Measurements from ENCODE around the gene GTF3C4.

GTF3C4 gene

DNA sequence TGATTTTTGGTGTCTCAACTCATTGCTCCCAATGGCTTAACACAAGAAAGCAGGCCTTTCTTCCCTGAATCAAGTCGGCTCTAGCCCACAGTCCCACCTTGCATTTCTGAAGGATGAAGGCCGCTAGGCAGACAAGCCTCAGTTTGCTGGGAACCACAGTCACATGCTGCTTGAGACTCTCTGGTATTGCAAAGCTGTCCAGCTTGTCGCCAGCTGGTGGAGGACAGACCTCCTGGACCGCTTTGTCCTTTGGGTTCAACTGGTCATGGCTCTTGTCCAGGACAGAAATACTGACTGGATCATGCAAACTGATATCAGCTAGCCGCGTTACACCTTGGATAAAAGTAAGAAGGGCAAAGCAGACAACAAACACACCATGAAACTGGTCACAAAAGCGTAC lies 23.5 kb upstream of the GTF3C4 start:
- H3K27ac ChIP-seq (ENCODE audit: low read depth in 2 of 2, low read length in 2 of 2), result no peak overlapping the region
- no peaks in the 10 kb centered on the region for H3K9me3 ChIP-seq (ENCODE audit: control insufficient read depth in 2 of 2, low read length in 2 of 2)
- H3K36me3 ChIP-seq (ENCODE audit: control insufficient read depth in 2 of 2, insufficient read depth in 2 of 2, low read length in 2 of 2), result peaks cover 22 to 58% of the 10 kb centered on the region in 2 donors
- H3K9ac ChIP-seq (ENCODE audit: low read depth in 1 of 2, low read length in 2 of 2), result no peak overlapping the region
- peaks cover 15 to 28% of the 10 kb centered on the region in 2 donors for H3K4me1 ChIP-seq (ENCODE audit: control insufficient read depth in 2 of 2, insufficient read depth in 2 of 2, low read length in 2 of 2)
- H3K4me3 ChIP-seq (ENCODE audit: low read length in 2 of 2), result no peak overlapping the region
- H3K27me3 ChIP-seq (ENCODE audit: control insufficient read depth in 2 of 2, insufficient read depth in 2 of 2, low read length in 2 of 2), result no peaks in the 10 kb centered on the region

DNA sequence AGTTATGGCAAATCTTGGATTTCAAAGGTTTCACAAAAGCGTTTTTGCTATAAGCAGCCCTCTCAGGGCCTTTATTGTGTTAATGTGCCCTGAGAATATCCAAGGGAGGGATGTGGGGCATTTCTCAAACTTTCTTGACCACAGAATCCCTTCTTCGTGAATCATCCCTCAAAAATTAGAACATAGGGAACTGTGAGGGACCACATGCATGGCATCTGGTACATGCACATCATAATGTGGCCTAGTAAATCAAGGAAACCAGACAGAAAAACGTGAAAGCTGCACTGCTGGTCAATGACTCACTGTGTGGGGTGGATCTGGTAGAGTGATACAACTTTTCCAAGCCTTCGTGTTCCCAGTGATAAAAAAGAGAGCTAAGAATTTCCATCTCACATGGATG lies 22.9 kb upstream of the GTF3C4 start:
- Histone ChIP-seq H3K27me3 (ENCODE audit: control insufficient read depth in 2 of 2, insufficient read depth in 2 of 2, low read length in 2 of 2) (no peaks in the 10 kb centered on the region), H3K9ac (ENCODE audit: low read depth in 1 of 2, low read length in 2 of 2) (no peak overlapping the region), H3K9me3 (ENCODE audit: control insufficient read depth in 2 of 2, low read length in 2 of 2) (no peaks in the 10 kb centered on the region), H3K27ac (ENCODE audit: low read depth in 2 of 2, low read length in 2 of 2) (no peak overlapping the region), H3K4me1 (ENCODE audit: control insufficient read depth in 2 of 2, insufficient read depth in 2 of 2, low read length in 2 of 2) (peaks cover 15 to 28% of the 10 kb centered on the region in 2 donors), H3K36me3 (ENCODE audit: control insufficient read depth in 2 of 2, insufficient read depth in 2 of 2, low read length in 2 of 2) (peaks cover 25 to 54% of the 10 kb centered on the region in 2 donors), H3K4me3 (ENCODE audit: low read length in 2 of 2) (no peak overlapping the region)

DNA sequence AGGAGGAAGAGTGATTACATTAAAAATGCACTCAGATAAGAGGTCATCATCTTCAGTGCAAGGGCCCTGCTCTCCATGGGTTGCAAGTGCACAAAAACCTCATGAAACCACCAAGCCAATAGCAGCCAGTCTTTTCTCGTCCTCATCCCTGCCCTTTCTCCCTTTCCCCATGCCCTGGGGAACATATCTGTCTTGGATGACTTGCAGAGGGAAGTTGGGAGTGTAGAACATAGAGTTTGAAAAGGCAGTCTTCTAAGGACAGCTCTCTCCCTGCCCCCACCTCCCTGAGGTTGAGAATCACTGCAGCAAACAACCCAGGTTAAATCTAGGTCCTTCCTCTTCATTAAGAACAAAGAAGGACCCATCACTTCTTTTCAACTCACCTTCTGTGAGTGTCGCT lies 22.5 kb upstream of the GTF3C4 start:
- H3K36me3 ChIP-seq (ENCODE audit: control insufficient read depth in 2 of 2, insufficient read depth in 2 of 2, low read length in 2 of 2), result peaks cover 26 to 51% of the 10 kb centered on the region in 2 donors
- H3K27me3 ChIP-seq (ENCODE audit: control insufficient read depth in 2 of 2, insufficient read depth in 2 of 2, low read length in 2 of 2), result no peaks in the 10 kb centered on the region
- no peak overlapping the region for H3K9ac ChIP-seq (ENCODE audit: low read depth in 1 of 2, low read length in 2 of 2)
- peak overlapping the region in 1 of 2 donors; percentile 16 for H3K4me3 ChIP-seq (ENCODE audit: low read length in 2 of 2)
- peak overlapping the region in 1 of 2 donors; percentile 16 for H3K27ac ChIP-seq (ENCODE audit: low read depth in 2 of 2, low read length in 2 of 2)
- H3K4me1 ChIP-seq (ENCODE audit: control insufficient read depth in 2 of 2, insufficient read depth in 2 of 2, low read length in 2 of 2), result peaks cover 15 to 28% of the 10 kb centered on the region in 2 donors
- no peaks in the 10 kb centered on the region for H3K9me3 ChIP-seq (ENCODE audit: control insufficient read depth in 2 of 2, low read length in 2 of 2)

DNA sequence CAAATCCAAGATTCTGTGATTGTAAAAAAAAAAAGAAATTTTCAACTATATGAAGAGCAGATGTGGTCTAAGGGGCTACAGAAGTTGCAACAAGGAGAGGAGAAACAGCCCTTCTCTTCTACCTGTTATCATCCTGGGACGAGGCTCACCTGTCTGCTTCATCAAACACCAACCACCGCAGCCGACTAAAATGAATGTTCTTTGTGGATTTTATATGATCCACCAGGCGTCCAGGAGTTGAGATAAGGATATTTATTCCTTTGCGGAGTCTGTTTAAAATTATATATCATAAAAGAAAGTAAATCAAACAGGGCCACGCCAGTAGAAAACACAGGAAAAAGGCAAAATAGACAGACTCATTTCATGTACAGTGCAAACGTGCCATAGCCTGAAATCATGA lies 22.0 kb upstream of the GTF3C4 start:
- H3K27me3 ChIP-seq (ENCODE audit: control insufficient read depth in 2 of 2, insufficient read depth in 2 of 2, low read length in 2 of 2), result no peaks in the 10 kb centered on the region
- H3K9ac ChIP-seq (ENCODE audit: low read depth in 1 of 2, low read length in 2 of 2), result no peak overlapping the region
- peak overlapping the region in 1 of 2 donors; percentile 16 for H3K4me3 ChIP-seq (ENCODE audit: low read length in 2 of 2)
- peaks cover 26 to 49% of the 10 kb centered on the region in 2 donors for H3K36me3 ChIP-seq (ENCODE audit: control insufficient read depth in 2 of 2, insufficient read depth in 2 of 2, low read length in 2 of 2)
- peak overlapping the region; percentile 29 to 55 for H3K27ac ChIP-seq (ENCODE audit: low read depth in 2 of 2, low read length in 2 of 2)
- peaks cover 15 to 28% of the 10 kb centered on the region in 2 donors for H3K4me1 ChIP-seq (ENCODE audit: control insufficient read depth in 2 of 2, insufficient read depth in 2 of 2, low read length in 2 of 2)
- no peaks in the 10 kb centered on the region for H3K9me3 ChIP-seq (ENCODE audit: control insufficient read depth in 2 of 2, low read length in 2 of 2)

DNA sequence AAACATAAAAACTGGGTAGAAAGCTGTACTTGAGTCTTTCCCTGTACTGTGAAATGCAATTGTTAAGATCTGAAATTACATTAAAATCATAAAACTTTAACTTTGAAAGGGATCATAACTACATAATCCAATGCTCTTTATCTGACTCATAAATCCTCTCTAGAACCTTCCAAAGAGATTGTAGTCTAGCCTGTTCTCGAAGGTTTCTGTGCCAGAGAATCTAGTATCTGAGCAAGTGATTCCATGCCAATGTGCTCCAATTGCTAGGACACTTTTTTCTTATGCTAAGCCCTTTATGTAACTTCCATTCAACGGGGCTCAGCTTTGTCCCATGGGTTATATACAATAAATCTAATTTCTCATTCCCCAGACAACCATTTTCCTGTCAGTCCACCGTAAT lies 21.6 kb upstream of the GTF3C4 start:
- no peaks in the 10 kb centered on the region for H3K27me3 ChIP-seq (ENCODE audit: control insufficient read depth in 2 of 2, insufficient read depth in 2 of 2, low read length in 2 of 2)
- H3K9ac ChIP-seq (ENCODE audit: low read depth in 1 of 2, low read length in 2 of 2), result no peak overlapping the region
- H3K4me3 ChIP-seq (ENCODE audit: low read length in 2 of 2), result no peak overlapping the region
- H3K36me3 ChIP-seq (ENCODE audit: control insufficient read depth in 2 of 2, insufficient read depth in 2 of 2, low read length in 2 of 2), result peaks cover 26 to 46% of the 10 kb centered on the region in 2 donors
- peak overlapping the region; percentile 29 to 55 for H3K27ac ChIP-seq (ENCODE audit: low read depth in 2 of 2, low read length in 2 of 2)
- H3K9me3 ChIP-seq (ENCODE audit: control insufficient read depth in 2 of 2, low read length in 2 of 2), result no peaks in the 10 kb centered on the region
- peaks cover 15 to 28% of the 10 kb centered on the region in 2 donors for H3K4me1 ChIP-seq (ENCODE audit: control insufficient read depth in 2 of 2, insufficient read depth in 2 of 2, low read length in 2 of 2)

DNA sequence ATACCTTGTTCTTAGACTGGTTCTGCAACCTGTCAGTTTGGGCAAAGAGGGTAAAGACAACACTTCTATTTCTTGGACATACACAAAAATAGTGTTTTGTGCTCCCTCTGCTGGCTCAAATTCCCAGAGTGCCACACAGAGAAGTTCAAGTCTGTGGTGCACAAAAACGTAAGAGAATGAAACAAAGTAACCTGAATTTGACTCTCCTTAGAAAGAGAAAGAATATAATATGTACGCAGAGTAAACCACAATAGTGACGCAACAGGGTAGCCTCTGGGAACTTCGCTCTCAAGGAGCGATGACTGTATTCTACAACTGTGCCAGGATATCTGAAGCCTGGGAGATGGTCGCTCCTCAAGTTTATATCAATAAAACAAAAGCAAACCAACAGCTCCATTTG lies 19.0 kb upstream of the GTF3C4 start:
- H3K9me3 ChIP-seq (ENCODE audit: control insufficient read depth in 2 of 2, low read length in 2 of 2), result no peaks in the 10 kb centered on the region
- peaks cover 12 to 34% of the 10 kb centered on the region in 2 donors for H3K36me3 ChIP-seq (ENCODE audit: control insufficient read depth in 2 of 2, insufficient read depth in 2 of 2, low read length in 2 of 2)
- H3K27ac ChIP-seq (ENCODE audit: low read depth in 2 of 2, low read length in 2 of 2), result no peak overlapping the region
- H3K4me1 ChIP-seq (ENCODE audit: control insufficient read depth in 2 of 2, insufficient read depth in 2 of 2, low read length in 2 of 2), result peaks cover 15 to 28% of the 10 kb centered on the region in 2 donors
- no peak overlapping the region for H3K4me3 ChIP-seq (ENCODE audit: low read length in 2 of 2)
- H3K27me3 ChIP-seq (ENCODE audit: control insufficient read depth in 2 of 2, insufficient read depth in 2 of 2, low read length in 2 of 2), result no peaks in the 10 kb centered on the region
- H3K9ac ChIP-seq (ENCODE audit: low read depth in 1 of 2, low read length in 2 of 2), result no peak overlapping the region

DNA sequence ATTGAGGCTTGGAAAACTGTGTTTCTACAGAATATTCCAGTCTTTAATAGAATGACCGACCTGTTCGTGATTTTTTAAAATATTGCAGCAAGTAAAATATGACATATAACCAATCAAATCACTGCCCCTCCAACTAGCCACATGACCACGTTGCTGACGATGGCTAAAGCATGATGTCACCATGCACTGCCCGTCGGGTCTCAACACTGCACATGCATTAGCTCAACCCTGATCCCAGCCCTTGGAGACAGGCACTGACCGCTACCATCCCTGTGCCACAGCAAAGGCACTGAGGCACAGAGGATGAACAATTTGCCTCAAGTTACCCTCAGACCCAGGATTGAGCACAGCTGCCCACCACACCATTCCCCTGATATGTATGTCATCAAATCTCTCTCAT lies 14.0 kb upstream of the GTF3C4 start:
- no peak overlapping the region for H3K9ac ChIP-seq (ENCODE audit: low read depth in 1 of 2, low read length in 2 of 2)
- no peaks in the 10 kb centered on the region for H3K27me3 ChIP-seq (ENCODE audit: control insufficient read depth in 2 of 2, insufficient read depth in 2 of 2, low read length in 2 of 2)
- no peaks in the 10 kb centered on the region for H3K4me1 ChIP-seq (ENCODE audit: control insufficient read depth in 2 of 2, insufficient read depth in 2 of 2, low read length in 2 of 2)
- H3K27ac ChIP-seq (ENCODE audit: low read depth in 2 of 2, low read length in 2 of 2), result no peak overlapping the region
- H3K4me3 ChIP-seq (ENCODE audit: low read length in 2 of 2), result no peak overlapping the region
- no peaks in the 10 kb centered on the region for H3K9me3 ChIP-seq (ENCODE audit: control insufficient read depth in 2 of 2, low read length in 2 of 2)
- H3K36me3 ChIP-seq (ENCODE audit: control insufficient read depth in 2 of 2, insufficient read depth in 2 of 2, low read length in 2 of 2), result peaks cover 22 to 38% of the 10 kb centered on the region in 2 donors

DNA sequence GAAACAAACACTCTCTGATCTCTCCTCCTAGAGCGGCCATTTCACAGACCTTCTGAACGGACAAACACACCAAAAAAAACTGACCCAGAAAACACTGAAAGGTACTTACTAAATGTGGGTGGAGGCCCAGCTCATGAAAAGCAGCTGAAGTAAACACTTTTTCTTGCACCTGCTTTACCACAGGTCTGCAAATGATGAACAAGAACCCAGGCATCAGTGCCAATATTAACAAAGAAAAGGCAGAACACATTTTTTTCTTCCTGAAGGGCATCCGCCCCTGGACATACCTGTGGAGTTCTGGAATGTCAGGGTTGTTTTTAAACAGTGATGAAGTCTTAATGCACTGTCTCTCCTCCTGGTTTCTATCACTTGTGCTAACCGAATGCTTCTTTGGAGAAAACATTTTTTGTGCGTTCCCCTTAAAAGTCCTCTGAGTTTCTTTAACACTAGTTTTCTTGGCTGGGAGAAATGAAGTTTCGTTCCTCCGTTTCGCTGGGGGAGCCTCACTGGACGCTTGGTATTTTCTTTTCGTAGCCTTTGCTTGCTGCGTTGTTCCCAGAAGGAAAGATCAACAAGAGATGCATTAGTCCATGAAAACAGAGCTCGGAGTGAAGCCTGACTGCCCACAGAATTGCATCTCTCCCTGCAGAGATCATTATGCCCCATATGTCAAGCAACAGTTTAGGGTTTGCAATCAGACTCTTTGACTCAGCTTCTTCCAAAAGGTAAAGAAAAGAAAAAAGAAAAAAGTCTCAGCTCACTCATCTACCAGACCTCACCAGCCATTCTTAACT lies 7.9 kb upstream of the GTF3C4 start:
- no peak overlapping the region for H3K9ac ChIP-seq (ENCODE audit: low read depth in 1 of 2, low read length in 2 of 2)
- H3K27ac ChIP-seq (ENCODE audit: low read depth in 2 of 2, low read length in 2 of 2), result no peak overlapping the region
- H3K4me3 ChIP-seq (ENCODE audit: low read length in 2 of 2), result no peak overlapping the region
- H3K27me3 ChIP-seq (ENCODE audit: control insufficient read depth in 2 of 2, insufficient read depth in 2 of 2, low read length in 2 of 2), result no peaks in the 10 kb centered on the region
- no peaks in the 10 kb centered on the region for H3K9me3 ChIP-seq (ENCODE audit: control insufficient read depth in 2 of 2, low read length in 2 of 2)
- no peaks in the 10 kb centered on the region for H3K4me1 ChIP-seq (ENCODE audit: control insufficient read depth in 2 of 2, insufficient read depth in 2 of 2, low read length in 2 of 2)
- peaks cover 18 to 39% of the 10 kb centered on the region in 2 donors for H3K36me3 ChIP-seq (ENCODE audit: control insufficient read depth in 2 of 2, insufficient read depth in 2 of 2, low read length in 2 of 2)

DNA sequence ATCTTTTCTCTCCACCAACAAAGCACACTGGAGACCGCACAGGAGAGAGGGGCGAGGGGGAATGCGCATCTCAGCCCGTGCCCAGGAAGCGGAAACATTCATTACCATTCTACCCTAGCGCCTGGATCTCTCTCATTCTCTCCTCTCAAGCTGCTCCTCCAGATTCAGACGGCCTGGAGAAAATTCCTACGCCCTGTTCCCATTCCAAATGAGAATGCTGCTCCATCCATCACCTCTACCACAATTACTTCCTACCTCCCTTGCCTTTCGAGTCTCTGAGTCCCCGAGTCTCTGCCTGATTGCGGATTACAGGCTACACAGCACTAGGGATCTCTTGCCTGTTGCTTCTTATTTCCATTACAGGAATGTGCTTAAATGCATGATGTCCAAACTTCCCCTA lies 7.1 kb upstream of the GTF3C4 start:
- no peaks in the 10 kb centered on the region for H3K27me3 ChIP-seq (ENCODE audit: control insufficient read depth in 2 of 2, insufficient read depth in 2 of 2, low read length in 2 of 2)

DNA sequence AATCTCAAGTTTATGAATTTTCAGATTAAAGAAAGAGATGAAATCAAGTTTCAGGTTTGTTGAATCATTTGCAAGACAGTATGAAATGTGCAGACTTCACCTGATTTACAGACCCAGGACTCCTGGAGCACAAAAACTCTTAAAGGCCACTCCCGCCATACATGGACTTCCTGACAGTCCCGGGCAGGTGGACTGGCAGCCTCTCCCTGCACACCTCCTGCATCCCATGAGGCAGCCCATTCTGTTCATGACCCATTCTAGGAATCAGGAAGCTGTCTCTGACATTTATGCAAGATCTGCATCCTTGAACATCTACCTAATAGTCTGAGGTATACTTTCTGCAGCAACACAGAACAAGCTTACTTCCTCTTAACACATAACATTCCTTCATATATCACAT lies 6.4 kb upstream of the GTF3C4 start:
- H3K9ac ChIP-seq (ENCODE audit: low read depth in 1 of 2, low read length in 2 of 2), result no peak overlapping the region
- H3K9me3 ChIP-seq (ENCODE audit: control insufficient read depth in 2 of 2, low read length in 2 of 2), result no peaks in the 10 kb centered on the region
- no peak overlapping the region for H3K4me3 ChIP-seq (ENCODE audit: low read length in 2 of 2)
- no peaks in the 10 kb centered on the region for H3K4me1 ChIP-seq (ENCODE audit: control insufficient read depth in 2 of 2, insufficient read depth in 2 of 2, low read length in 2 of 2)
- peaks cover 9 to 26% of the 10 kb centered on the region in 2 donors for H3K36me3 ChIP-seq (ENCODE audit: control insufficient read depth in 2 of 2, insufficient read depth in 2 of 2, low read length in 2 of 2)
- H3K27ac ChIP-seq (ENCODE audit: low read depth in 2 of 2, low read length in 2 of 2), result no peak overlapping the region
- no peaks in the 10 kb centered on the region for H3K27me3 ChIP-seq (ENCODE audit: control insufficient read depth in 2 of 2, insufficient read depth in 2 of 2, low read length in 2 of 2)

More for the DNA sequence above, 7.1 kb upstream of the GTF3C4 start:
- Histone ChIP-seq H3K9me3 (ENCODE audit: control insufficient read depth in 2 of 2, low read length in 2 of 2) (no peaks in the 10 kb centered on the region), H3K9ac (ENCODE audit: low read depth in 1 of 2, low read length in 2 of 2) (no peak overlapping the region), H3K4me3 (ENCODE audit: low read length in 2 of 2) (no peak overlapping the region), H3K4me1 (ENCODE audit: control insufficient read depth in 2 of 2, insufficient read depth in 2 of 2, low read length in 2 of 2) (no peaks in the 10 kb centered on the region), H3K36me3 (ENCODE audit: control insufficient read depth in 2 of 2, insufficient read depth in 2 of 2, low read length in 2 of 2) (peaks cover 13 to 32% of the 10 kb centered on the region in 2 donors), H3K27ac (ENCODE audit: low read depth in 2 of 2, low read length in 2 of 2) (no peak overlapping the region)
